NCI-H2171 (cell line): Measurements from ENCODE around the gene STAT5B.

Experiments
- DNase-seq: peaks from one replicate; lab custom pipeline; 2025; lab: John Stamatoyannopoulos, UW

Gene STAT5B

DNA sequence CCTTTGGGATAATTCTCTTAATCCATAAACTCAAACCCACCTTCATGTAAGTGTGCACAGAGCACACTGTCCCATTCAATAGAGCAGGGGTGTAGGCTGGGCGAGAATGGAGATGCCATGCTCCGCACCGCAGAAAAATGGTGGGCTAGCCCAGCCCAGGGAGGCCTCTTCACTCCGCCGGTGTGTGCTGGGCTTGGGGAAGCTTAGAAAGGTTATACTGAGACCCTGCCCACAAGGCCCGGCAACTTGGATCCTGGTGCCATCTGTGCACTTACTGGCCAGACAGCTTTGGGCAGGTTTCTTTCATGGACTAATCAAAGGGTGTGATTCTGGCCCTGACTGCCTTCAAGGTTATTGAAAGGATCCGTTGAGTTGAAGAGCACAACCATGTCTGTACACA lies 8.4 kb upstream of the STAT5B start:
- DNase-seq = no peak

GRCh38 chr17:42284024-42284369 lies 7.8 kb upstream of the STAT5B start:
- no peak for DNase-seq

GRCh38 chr17:42283241-42284023 lies 7.2 kb upstream of the STAT5B start:
- DNase-seq = no peak

DNA sequence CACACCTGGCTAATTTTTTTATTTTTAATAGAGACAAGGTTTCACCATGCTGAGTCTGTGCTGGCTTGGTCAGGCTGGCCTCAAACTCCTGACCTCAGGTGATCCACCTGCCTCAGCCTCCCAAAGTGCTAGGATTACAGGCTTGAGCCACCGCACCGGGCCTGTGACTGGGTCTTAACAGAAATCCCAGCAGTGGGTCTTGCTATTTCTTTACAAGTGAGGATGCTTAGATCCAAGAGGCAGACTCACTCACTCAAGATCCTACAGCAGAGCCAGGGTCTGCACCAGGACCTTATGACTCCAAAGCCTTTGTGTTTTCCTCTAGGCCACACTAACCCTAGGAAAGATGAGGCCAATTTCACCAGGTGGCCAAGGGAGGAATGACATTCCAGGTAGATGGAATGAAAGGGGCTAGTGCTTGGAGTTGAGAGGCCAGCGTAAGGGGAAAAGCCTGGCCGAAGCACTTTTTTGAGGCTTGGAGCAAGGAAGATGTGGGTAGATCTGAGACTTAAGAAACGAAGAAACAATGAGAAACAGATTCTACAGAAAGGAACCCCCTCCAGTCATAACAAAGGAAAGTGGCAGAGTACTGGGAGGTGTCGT lies 6.4 kb upstream of the STAT5B start:
- no peak for DNase-seq

- peak; percentile 72 for DNase-seq
Measured at GRCh38 chr17:42281571-42282096, 5.4 kb upstream of the STAT5B start.

DNA sequence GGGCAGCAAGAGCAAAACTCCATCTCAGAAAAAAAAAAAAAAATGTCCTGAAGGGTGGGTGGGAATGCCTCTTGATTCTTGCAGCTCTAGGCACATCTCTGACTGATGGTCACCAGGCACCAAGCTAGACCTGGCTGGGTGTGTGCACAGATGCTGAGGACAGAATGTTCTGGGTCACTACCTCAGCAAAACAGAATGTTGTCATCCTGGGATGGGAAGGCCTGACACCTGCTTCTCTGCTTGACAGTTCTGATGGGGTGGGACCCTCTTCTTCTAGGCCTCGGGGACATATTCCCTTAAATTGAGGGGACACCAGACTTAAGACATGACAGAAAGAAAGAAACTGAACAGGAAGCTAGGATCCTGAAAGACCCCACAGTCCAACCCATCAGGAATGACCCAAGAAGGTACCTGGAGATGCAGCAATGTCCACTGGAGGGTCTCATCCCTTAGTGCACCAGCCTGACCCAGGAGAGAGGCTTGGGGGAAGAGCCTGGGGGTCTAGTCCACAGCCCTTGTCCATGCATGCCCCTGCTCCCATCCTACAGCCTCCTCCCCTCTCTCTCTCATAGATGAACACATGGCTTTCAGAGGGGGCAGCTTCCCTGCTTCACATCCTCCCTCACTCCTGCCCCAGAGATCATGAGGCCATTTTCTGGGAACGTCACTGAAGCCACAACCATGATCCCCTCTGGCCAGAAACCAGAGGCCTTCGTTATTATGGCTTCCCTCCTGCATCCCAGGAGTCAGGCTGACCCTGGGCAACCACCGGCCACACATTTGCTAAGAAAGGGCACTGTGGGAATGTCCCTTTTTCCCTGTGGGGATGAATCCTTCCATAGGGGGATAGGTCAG lies 3.8 kb upstream of the STAT5B start:
- no peak for DNase-seq

GRCh38 chr17:42277342-42277712 lies 1.1 kb upstream of the STAT5B start:
- DNase-seq = no peak

DNA sequence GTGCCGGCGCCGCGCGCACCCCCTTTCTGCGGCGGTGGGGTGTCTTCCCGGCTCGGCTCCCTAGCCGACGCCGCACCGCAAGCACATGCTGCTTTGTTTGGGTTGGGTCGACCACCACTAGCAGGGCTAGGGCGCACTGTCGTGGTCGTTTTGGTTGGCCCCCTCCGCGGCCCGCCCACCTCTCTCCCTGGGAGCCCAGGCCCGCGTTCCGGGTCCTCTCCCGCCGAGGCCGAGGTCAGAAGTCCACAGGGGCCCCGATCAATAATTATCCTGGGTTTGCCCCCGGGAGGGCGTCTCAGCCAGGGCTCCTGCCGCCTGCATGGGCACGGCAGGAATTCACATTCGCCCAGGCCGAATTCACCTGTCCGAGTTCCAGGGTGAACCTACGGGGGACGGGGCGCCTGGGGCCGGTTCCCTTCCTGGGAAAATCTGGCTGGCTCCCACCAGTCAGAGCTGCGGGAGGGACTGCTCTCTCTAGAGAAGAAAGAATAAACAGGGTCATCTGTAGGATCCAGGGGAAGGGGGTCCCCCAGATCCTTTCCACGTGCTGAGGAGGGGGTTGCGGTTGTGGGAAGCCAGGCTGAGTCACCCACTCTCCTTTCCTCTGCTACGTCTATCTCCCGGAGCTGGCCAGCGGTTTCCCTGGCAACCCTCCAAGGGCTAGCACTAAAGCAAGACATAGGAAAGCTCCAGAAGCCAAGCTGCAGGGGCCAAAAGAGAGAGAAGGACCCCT lies 584 bp upstream of the STAT5B start:
- DNase-seq = no peak

- DNase-seq = no peak
Measured at GRCh38 chr17:42275527-42276358, 448 bp downstream of the STAT5B start.

GRCh38 chr17:42274812-42275526 lies 1.2 kb downstream of the STAT5B start:
- no peak for DNase-seq

DNA sequence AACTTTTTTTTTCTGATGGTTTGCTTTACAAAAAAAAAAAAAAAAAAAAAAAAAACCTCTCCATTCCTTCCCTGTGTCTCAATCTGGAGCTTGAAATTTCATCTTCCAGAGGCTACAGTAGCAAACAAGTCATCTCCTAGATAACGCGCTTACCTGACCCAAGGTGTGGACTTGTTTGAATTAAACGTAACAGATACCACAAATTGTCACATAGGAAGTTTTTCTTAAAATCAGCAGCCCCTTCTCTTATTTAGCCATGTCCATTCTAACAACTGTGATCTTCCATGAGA lies 2.0 kb downstream of the STAT5B start:
- DNase-seq = no peak

GRCh38 chr17:42273474-42274252 lies 2.5 kb downstream of the STAT5B start:
- no peak for DNase-seq

- DNase-seq = no peak
Measured at GRCh38 chr17:42272162-42272907, 3.9 kb downstream of the STAT5B start.

- no peak for DNase-seq
Measured at GRCh38 chr17:42271779-42272035, 4.5 kb downstream of the STAT5B start.

DNA sequence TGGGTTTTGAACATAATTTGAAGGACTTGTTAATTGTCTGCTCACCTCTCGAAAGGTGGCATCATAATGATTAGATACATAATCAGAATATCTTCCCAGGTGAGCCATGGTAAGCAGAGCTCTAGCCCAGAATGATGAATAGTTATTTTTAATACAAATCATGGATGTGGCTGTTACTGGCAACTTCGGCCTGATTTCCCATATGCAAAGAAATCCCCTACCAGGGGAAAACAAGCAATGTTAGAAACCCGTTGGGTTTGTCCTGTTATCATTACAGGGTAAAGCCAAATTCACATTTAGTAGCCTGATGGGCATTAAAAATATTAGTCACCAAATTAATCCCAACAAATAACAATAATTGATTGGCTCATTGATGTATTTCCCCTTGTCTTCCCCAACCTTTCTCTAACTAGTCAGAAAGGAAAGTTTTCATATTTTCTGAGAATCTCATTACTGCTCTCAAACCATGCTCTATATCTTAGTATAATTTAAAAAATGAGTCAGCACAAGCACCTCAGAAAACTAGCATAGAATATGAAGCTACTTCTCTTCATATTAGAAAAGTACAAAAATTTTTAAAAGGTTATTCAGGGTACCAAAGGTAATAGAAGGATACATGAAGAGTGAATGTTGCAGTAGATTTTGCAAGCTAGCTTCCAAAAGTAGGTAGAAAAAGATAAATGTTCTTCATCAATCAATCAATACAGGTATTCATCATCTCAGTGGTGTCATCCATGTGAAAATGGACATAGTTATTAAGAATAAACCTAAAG lies 5.0 kb downstream of the STAT5B start:
- DNase-seq = no peak

DNA sequence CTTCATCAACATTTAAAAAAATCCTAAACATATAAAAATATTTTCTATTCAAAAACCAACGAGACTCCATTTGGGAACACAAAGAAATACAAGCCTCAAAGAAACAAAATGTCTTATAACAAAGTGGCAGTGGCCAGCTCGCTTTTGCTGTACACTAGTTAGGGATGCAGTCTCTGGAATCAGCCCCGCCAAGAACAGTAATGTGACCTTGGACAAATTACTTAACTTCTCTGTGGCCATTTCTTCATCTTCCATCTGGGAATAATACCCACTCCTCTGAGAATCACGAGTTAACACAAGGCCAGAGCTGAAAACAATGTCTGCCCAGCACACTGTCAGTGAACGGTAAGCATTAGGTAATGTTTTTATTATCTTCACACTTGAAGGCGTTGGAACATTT lies 5.6 kb downstream of the STAT5B start:
- no peak for DNase-seq

DNA sequence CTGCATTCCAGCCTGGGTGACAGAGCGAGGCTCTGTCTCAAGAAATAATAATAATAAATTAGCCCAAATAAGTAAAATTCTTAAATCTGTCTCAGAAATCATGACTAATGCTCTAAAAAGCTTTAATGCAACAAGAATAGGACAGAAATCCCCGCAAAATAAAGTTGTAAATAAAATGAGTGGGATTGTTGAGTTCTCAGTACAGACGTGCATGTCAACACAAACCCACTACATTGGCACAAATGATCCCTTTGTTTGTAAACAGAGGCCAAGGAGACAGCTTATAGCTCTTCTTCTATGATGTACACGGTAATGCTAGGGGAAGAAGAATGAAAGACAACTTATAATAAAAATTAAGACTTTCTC lies 6.0 kb downstream of the STAT5B start:
- DNase-seq = no peak

DNA sequence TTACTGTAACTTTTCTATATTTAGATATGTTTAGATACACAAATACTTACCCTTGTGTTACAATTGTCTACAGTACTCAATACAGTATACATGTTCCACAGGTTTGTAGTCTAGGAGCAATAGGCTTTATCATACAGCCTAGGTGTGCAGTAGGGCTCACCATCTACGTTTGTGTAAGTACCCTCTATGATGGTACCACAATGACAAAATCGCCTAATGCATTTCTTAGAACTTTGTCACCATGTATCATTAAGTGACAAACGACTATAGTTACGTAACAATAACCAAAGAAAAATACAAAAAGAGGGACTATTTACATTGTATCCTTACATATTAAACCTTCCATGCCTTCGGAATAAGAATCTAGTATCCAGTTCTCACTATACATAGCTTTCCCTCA lies 8.0 kb downstream of the STAT5B start:
- DNase-seq = no peak
